Adrenal gland (tissue), 5 donors: ENCODE data around the gene HAUS3.

Experiments used
- POLR2A ChIP-seq, 2 donors: fragments of 450-650 bp; IDR thresholded peaks; one replicate each; pipeline ENCODE4 v1.6.1; 2017; ENCODE audit warnings: antibody characterized with exemption in 2 of 2, mild to moderate bottlenecking in 2 of 2, moderate library complexity in 1 of 2
- TF ChIP-seq, protein P1 (sequence below), 6 experiments: fragments of 450-650 bp in 4 of 6; fragments of 200-600 bp in 2 of 6; sonication (generic) in 1 of 6; IDR thresholded peaks; 1 replicate in 5 of 6; 2 replicates in 1 of 6; pipeline versions ENCODE4 v1.5.1 to v1.8.0; 2016 to 2021; ENCODE audit warnings: antibody characterized with exemption in 6 of 6, mild to moderate bottlenecking in 2 of 6, moderate library complexity in 1 of 6
- donor health status: DM: no; HTN: no; CAD: no.

DNA sequence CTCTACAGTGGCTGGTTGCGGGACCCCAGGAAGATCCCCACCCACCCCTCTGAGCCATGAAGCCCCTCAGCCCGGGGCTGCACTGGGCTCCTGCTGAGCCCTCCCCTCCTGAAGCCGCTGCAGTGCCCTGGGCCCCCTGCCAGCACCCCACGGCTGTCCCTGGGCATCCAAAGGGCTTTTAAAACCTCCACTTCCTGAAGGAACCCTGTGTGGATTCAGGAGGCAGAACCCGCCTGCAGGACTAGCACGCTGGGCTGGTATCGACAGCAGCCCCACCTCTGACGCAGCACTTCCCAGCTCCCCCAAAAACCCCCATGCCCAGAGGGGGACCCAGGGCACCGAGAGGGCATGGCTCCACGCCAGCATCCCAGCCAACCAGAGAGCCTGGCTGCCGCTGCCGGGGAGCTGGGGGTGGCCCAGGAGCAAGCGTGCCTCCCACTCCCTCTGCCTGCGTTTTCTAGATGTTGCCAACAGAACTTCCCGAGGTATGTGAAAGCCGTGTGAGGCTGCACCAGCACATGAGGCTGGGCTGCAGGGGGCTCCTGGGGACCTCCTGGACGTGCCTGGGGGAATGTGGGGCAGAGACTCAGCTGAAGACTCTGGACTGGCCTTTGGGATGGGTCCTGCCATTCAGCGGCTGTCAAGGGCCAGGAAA lies 13.7 kb upstream of the HAUS3 start:
- TF ChIP-seq, protein P1, sequence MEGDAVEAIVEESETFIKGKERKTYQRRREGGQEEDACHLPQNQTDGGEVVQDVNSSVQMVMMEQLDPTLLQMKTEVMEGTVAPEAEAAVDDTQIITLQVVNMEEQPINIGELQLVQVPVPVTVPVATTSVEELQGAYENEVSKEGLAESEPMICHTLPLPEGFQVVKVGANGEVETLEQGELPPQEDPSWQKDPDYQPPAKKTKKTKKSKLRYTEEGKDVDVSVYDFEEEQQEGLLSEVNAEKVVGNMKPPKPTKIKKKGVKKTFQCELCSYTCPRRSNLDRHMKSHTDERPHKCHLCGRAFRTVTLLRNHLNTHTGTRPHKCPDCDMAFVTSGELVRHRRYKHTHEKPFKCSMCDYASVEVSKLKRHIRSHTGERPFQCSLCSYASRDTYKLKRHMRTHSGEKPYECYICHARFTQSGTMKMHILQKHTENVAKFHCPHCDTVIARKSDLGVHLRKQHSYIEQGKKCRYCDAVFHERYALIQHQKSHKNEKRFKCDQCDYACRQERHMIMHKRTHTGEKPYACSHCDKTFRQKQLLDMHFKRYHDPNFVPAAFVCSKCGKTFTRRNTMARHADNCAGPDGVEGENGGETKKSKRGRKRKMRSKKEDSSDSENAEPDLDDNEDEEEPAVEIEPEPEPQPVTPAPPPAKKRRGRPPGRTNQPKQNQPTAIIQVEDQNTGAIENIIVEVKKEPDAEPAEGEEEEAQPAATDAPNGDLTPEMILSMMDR (IDR thresholded peaks at IDR 0.05) = no peak
- no peak for TF ChIP-seq POLR2A (IDR thresholded peaks at IDR 0.05)
